HFF-Myc (cell line): ENCODE data around the gene C5.

ENCODE experiments used
- DNase-seq: peaks from one replicate; pipeline ENCODE4 v3.0.0-alpha.2; 2011; ENCODE audit warnings: low read depth; ENCODE audit errors: extremely low read depth
- H3K4me3 ChIP-seq: replicated peaks from 2 replicates; pipeline ENCODE4 v1.5.1; 2011; ENCODE audit warnings: low read depth, mild to moderate bottlenecking, control low read depth, low read length
- CTCF ChIP-seq: IDR thresholded peaks from 2 replicates; pipeline ENCODE4 v1.5.1; 2012; ENCODE audit warnings: mild to moderate bottlenecking, low read depth, low read length, control low read depth; ENCODE audit errors: missing control alignments

Gene C5

GRCh38 chr9:120940573-120940972 lies 109.5 kb downstream of the C5 start:
- DNase-seq: no peak
- no peak for TF ChIP-seq CTCF
- H3K4me3 ChIP-seq: no peak overlapping the region

GRCh38 chr9:120938851-120939250 lies 111.2 kb downstream of the C5 start:
- no peak for DNase-seq
- TF ChIP-seq CTCF: no peak
- H3K4me3 ChIP-seq: no peak overlapping the region

GRCh38 chr9:120937596-120937995 lies 112.5 kb downstream of the C5 start:
- no peak overlapping the region for H3K4me3 ChIP-seq
- DNase-seq: no peak
- no peak for TF ChIP-seq CTCF

- no peak for TF ChIP-seq CTCF
- H3K4me3 ChIP-seq: no peak overlapping the region
- no peak for DNase-seq
These were observed 112.9 kb downstream of the C5 start for GRCh38 chr9:120937127-120937526.

GRCh38 chr9:120936764-120937122 lies 113.3 kb downstream of the C5 start:
- H3K4me3 ChIP-seq: no peak overlapping the region
- no peak for TF ChIP-seq CTCF
- DNase-seq: no peak

- peak overlapping the region; percentile 22 for H3K4me3 ChIP-seq
- DNase-seq: peak; percentile 94
- peak; percentile 97 for TF ChIP-seq CTCF
These were observed 113.9 kb downstream of the C5 start for GRCh38 chr9:120936011-120936763.
